ENCODE data around the gene IGLL1. TPM values are rescaled to one million over a fixed set of nuclear protein-coding genes. Genes with fewer than 3 reads are reported as not detected.
"Not testable (repeated sequence)": the region's sequence is repeated elsewhere in the genome, so short reads cannot be mapped to it uniquely, and the experiment has no call there.

IGLL1 gene
- total RNA-seq, 1 donor from 2014 or later: not detected

DNA sequence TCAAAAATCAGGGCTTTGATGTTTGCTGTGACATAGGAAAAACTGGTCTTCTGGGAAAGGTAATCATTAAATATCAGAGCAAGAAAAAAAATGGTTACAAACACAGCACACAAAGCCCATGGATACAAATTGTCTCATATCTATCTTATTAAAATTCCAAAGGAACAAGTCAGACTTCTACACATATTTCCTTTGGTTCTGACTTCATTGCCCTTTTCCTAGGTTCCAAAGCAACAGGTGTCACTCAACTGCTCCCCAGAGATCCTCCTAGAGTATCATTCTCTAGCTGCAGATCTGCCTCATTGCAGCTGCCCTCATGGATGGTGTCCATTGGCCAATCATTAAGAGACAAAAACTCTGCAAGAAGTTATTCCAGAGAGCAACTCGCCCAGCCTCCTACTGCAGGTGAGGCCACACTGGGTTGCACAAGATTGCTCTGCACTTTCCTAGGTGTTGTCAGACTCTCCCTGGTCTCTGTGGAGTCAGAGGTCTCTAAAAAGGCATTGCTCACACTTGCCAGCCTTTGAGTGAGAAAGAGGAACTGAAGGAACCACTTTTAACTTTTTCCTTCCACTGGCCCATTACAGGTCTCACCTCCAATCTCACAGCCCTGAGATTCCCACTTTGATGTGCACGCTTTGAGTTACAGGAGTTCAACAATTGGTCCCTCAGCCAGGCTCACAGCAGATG is 46.3 kb upstream of the IGLL1 start:
- Mint-ChIP-seq H3K36me3 (ENCODE audit: low read depth, unreplicated experiment) (no peaks in the 10 kb centered on the region), H3K4me1 (ENCODE audit: low read depth, unreplicated experiment) (peaks cover 5% of the 10 kb centered on the region), H3K27ac (ENCODE audit: unreplicated experiment) (no peak overlapping the region), H3K27me3 (ENCODE audit: low read depth, unreplicated experiment) (peaks cover 44% of the 10 kb centered on the region), H3K4me3 (ENCODE audit: unreplicated experiment) (no peak overlapping the region), H3K9me3 (ENCODE audit: unreplicated experiment) (no peaks in the 10 kb centered on the region)
- no peaks in the 10 kb centered on the region for H3K27me3 ChIP-seq (ENCODE audit: insufficient read depth, low read length)
- no peak overlapping the region for H3K9ac ChIP-seq (ENCODE audit: low read length)
- no peak for DNase-seq (ENCODE audit: low read depth)
- no peak overlapping the region for H2AFZ ChIP-seq (ENCODE audit: low read depth, low read length)
- no peaks in the 10 kb centered on the region for H3K4me1 ChIP-seq (ENCODE audit: insufficient read depth, low read length)
- no peaks in the 10 kb centered on the region for H3K79me2 ChIP-seq (ENCODE audit: insufficient read depth, low read length)
- TF ChIP-seq, protein P1, sequence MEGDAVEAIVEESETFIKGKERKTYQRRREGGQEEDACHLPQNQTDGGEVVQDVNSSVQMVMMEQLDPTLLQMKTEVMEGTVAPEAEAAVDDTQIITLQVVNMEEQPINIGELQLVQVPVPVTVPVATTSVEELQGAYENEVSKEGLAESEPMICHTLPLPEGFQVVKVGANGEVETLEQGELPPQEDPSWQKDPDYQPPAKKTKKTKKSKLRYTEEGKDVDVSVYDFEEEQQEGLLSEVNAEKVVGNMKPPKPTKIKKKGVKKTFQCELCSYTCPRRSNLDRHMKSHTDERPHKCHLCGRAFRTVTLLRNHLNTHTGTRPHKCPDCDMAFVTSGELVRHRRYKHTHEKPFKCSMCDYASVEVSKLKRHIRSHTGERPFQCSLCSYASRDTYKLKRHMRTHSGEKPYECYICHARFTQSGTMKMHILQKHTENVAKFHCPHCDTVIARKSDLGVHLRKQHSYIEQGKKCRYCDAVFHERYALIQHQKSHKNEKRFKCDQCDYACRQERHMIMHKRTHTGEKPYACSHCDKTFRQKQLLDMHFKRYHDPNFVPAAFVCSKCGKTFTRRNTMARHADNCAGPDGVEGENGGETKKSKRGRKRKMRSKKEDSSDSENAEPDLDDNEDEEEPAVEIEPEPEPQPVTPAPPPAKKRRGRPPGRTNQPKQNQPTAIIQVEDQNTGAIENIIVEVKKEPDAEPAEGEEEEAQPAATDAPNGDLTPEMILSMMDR (IDR thresholded peaks at IDR 0.05; ENCODE audit: insufficient read depth, low read depth, low read length): no peak
- no peak for TF ChIP-seq EZH2 (IDR thresholded peaks at IDR 0.05; ENCODE audit: insufficient read depth, low read length)
- FAIRE-seq: no peak
- no peaks in the 10 kb centered on the region for H3K9me3 ChIP-seq (ENCODE audit: insufficient read depth, low read depth, low read length)
- H3K4me3 ChIP-seq (ENCODE audit: insufficient read depth, low read depth, low read length): no peak overlapping the region
- H3K4me2 ChIP-seq (ENCODE audit: low read length): no peak overlapping the region
- H3K36me3 ChIP-seq (ENCODE audit: insufficient read depth, low read length): no peaks in the 10 kb centered on the region
- no peaks in the 10 kb centered on the region for H4K20me1 ChIP-seq (ENCODE audit: insufficient read depth, low read length)
- H3K27ac ChIP-seq (ENCODE audit: low read depth, low read length): no peak overlapping the region

DNA sequence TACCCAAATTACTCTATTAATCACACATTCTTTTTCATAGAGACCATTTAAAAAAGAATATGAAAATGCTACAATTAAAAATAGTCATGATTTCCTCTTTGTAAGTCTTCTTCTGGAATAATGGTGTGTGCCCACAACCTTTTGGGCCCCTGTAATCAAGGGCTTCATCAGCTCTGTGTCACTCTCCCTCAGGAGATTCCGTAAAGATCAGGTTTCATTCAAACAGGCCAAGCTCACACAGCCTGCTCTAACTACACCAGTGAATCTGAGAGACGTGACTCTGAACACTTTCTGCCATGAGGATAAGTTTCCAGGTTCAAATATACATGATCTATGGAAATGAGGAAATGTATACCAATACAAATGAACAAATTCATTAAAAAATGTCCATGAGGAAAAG is 42.5 kb upstream of the IGLL1 start:
- Mint-ChIP-seq H3K4me3 (ENCODE audit: unreplicated experiment) (no peak overlapping the region), H3K36me3 (ENCODE audit: low read depth, unreplicated experiment) (no peaks in the 10 kb centered on the region), H3K4me1 (ENCODE audit: low read depth, unreplicated experiment) (peaks cover 5% of the 10 kb centered on the region), H3K27ac (ENCODE audit: unreplicated experiment) (no peak overlapping the region), H3K27me3 (ENCODE audit: low read depth, unreplicated experiment) (peaks cover 47% of the 10 kb centered on the region), H3K9me3 (ENCODE audit: unreplicated experiment) (no peaks in the 10 kb centered on the region)
- Histone ChIP-seq H3K36me3 (ENCODE audit: insufficient read depth, low read length) (no peaks in the 10 kb centered on the region), H3K4me1 (ENCODE audit: insufficient read depth, low read length) (no peaks in the 10 kb centered on the region), H3K9me3 (ENCODE audit: insufficient read depth, low read depth, low read length) (no peaks in the 10 kb centered on the region), H4K20me1 (ENCODE audit: insufficient read depth, low read length) (no peaks in the 10 kb centered on the region), H3K27ac (ENCODE audit: low read depth, low read length) (no peak overlapping the region), H3K9ac (ENCODE audit: low read length) (no peak overlapping the region), H3K79me2 (ENCODE audit: insufficient read depth, low read length) (no peaks in the 10 kb centered on the region), H3K4me3 (ENCODE audit: insufficient read depth, low read depth, low read length) (no peak overlapping the region), H3K4me2 (ENCODE audit: low read length) (no peak overlapping the region), H2AFZ (ENCODE audit: low read depth, low read length) (no peak overlapping the region), H3K27me3 (ENCODE audit: insufficient read depth, low read length) (no peaks in the 10 kb centered on the region)
- no peak for FAIRE-seq
- no peak for DNase-seq (ENCODE audit: low read depth)
- no peak for TF ChIP-seq EZH2 (IDR thresholded peaks at IDR 0.05; ENCODE audit: insufficient read depth, low read length)
- TF ChIP-seq, protein P1 (IDR thresholded peaks at IDR 0.05; ENCODE audit: insufficient read depth, low read depth, low read length): no peak

DNA sequence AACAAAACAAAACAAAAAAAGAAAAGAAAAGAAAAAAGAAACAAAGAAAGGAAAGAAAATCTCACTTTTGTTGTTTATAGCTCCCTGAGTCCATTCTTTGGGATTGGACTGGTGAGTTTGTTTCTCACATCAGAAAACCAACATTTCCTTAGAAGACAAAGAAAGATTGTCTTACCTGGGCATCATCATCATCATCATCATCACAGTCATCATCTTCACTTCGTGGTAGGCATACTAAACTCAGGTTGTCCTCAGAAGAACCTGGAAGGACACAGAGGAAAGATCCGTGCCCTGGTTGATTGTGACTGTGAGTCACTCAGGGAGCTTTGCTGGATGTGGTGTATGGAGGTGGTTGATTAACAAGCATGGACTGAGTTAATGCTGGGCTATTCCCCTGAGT is 41.8 kb upstream of the IGLL1 start:
- H3K4me3 ChIP-seq (ENCODE audit: insufficient read depth, low read depth, low read length); H3K9me3 Mint-ChIP-seq (ENCODE audit: unreplicated experiment); FAIRE-seq; H3K4me1 Mint-ChIP-seq (ENCODE audit: low read depth, unreplicated experiment); H3K36me3 Mint-ChIP-seq (ENCODE audit: low read depth, unreplicated experiment); H3K79me2 ChIP-seq (ENCODE audit: insufficient read depth, low read length); DNase-seq (ENCODE audit: low read depth); H3K9me3 ChIP-seq (ENCODE audit: insufficient read depth, low read depth, low read length); H4K20me1 ChIP-seq (ENCODE audit: insufficient read depth, low read length); H3K4me1 ChIP-seq (ENCODE audit: insufficient read depth, low read length); H3K4me3 Mint-ChIP-seq (ENCODE audit: unreplicated experiment); H3K4me2 ChIP-seq (ENCODE audit: low read length); H3K36me3 ChIP-seq (ENCODE audit: insufficient read depth, low read length); H3K27ac ChIP-seq (ENCODE audit: low read depth, low read length); H2AFZ ChIP-seq (ENCODE audit: low read depth, low read length); H3K9ac ChIP-seq (ENCODE audit: low read length); H3K27ac Mint-ChIP-seq (ENCODE audit: unreplicated experiment); H3K27me3 ChIP-seq (ENCODE audit: insufficient read depth, low read length): not testable (repeated sequence)
- H3K27me3 Mint-ChIP-seq (ENCODE audit: low read depth, unreplicated experiment): peaks cover 50% of the 10 kb centered on the region
